ENCODE data around the gene CARD9. TPM values are rescaled to one million over a fixed set of nuclear protein-coding genes. Genes with fewer than 3 reads are reported as not detected.

The CARD9 gene, protein sequence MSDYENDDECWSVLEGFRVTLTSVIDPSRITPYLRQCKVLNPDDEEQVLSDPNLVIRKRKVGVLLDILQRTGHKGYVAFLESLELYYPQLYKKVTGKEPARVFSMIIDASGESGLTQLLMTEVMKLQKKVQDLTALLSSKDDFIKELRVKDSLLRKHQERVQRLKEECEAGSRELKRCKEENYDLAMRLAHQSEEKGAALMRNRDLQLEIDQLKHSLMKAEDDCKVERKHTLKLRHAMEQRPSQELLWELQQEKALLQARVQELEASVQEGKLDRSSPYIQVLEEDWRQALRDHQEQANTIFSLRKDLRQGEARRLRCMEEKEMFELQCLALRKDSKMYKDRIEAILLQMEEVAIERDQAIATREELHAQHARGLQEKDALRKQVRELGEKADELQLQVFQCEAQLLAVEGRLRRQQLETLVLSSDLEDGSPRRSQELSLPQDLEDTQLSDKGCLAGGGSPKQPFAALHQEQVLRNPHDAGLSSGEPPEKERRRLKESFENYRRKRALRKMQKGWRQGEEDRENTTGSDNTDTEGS
- 1.3 and 2.9 TPM in 2 replicates for total RNA-seq (2014; rRNA removed; shearing (Covaris generic); ENCODE audit: low replicate concordance)

- no peaks in the 10 kb centered on the region for H3K9me3 ChIP-seq (ENCODE audit: low read length)
- H3K27ac ChIP-seq (ENCODE audit: low read length): peak within 1 kb of the TSS; percentile 57; the same call in 1 of the 2 replicates
- H3K9me2 ChIP-seq (replicated peaks; ENCODE audit: insufficient read depth, low read length): no peaks in the 10 kb centered on the region
- H3K79me2 ChIP-seq (ENCODE audit: low read length): no peaks in the 10 kb centered on the region
- H2AFZ ChIP-seq (ENCODE audit: low read length): no peak within 1 kb of the TSS
- no peaks in the 10 kb centered on the region for H3K36me3 ChIP-seq (ENCODE audit: insufficient read depth, low read length)
- H3K4me2 ChIP-seq (ENCODE audit: low read depth, low read length, poor library complexity, severe bottlenecking): no peak within 1 kb of the TSS
- DNase-seq: no peak
- H3K9ac ChIP-seq (ENCODE audit: low read length): no peak within 1 kb of the TSS; the same call in 1 of the 2 replicates
- H3K4me3 ChIP-seq (ENCODE audit: low read length): no peak within 1 kb of the TSS
- no peaks in the 10 kb centered on the region for H3K27me3 ChIP-seq (ENCODE audit: low read length)
- peaks cover 10% of the 10 kb centered on the region for H3K4me1 ChIP-seq (ENCODE audit: low read length)
- no peaks in the 10 kb centered on the region for H4K20me1 ChIP-seq (ENCODE audit: insufficient read depth, low read depth, low read length)
Measured at GRCh38 chr9:136373300-136374182, at the start of gene CARD9. Gene CARD9, minus strand, starts transcription at chr9:136373669. Its CDS starts 1,591 bp downstream, at chr9:136372078.

GRCh38 chr9:136422876-136423275, 49.4 kb upstream of the CARD9 start:
- no peak overlapping the region for H3K4me3 ChIP-seq (ENCODE audit: low read length)
- H3K36me3 ChIP-seq (ENCODE audit: insufficient read depth, low read length): no peaks in the 10 kb centered on the region
- no peaks in the 10 kb centered on the region for H3K9me2 ChIP-seq (replicated peaks; ENCODE audit: insufficient read depth, low read length)
- H4K20me1 ChIP-seq (ENCODE audit: insufficient read depth, low read depth, low read length): no peaks in the 10 kb centered on the region
- H3K9me3 ChIP-seq (ENCODE audit: low read length): no peaks in the 10 kb centered on the region
- no peak overlapping the region for H2AFZ ChIP-seq (ENCODE audit: low read length)
- H3K4me1 ChIP-seq (ENCODE audit: low read length): no peaks in the 10 kb centered on the region
- DNase-seq: no peak
- no peak overlapping the region for H3K9ac ChIP-seq (ENCODE audit: low read length)
- no peaks in the 10 kb centered on the region for H3K27me3 ChIP-seq (ENCODE audit: low read length)
- H3K27ac ChIP-seq (ENCODE audit: low read length): no peak overlapping the region
- H3K4me2 ChIP-seq (ENCODE audit: low read depth, low read length, poor library complexity, severe bottlenecking): no peak overlapping the region
- no peaks in the 10 kb centered on the region for H3K79me2 ChIP-seq (ENCODE audit: low read length)

GRCh38 chr9:136421791-136422190, 48.3 kb upstream of the CARD9 start:
- no peak overlapping the region for H3K27ac ChIP-seq (ENCODE audit: low read length)
- DNase-seq: no peak
- H4K20me1 ChIP-seq (ENCODE audit: insufficient read depth, low read depth, low read length): no peaks in the 10 kb centered on the region
- no peak overlapping the region for H3K9ac ChIP-seq (ENCODE audit: low read length)
- H3K36me3 ChIP-seq (ENCODE audit: insufficient read depth, low read length): 0 out of 2 replicates have a peak, but pooled peaks cover 2% of the 10 kb centered on the region
- H3K9me2 ChIP-seq (replicated peaks; ENCODE audit: insufficient read depth, low read length): no peaks in the 10 kb centered on the region
- no peaks in the 10 kb centered on the region for H3K9me3 ChIP-seq (ENCODE audit: low read length)
- no peak overlapping the region for H3K4me3 ChIP-seq (ENCODE audit: low read length)
- no peaks in the 10 kb centered on the region for H3K79me2 ChIP-seq (ENCODE audit: low read length)
- no peak overlapping the region for H2AFZ ChIP-seq (ENCODE audit: low read length)
- H3K4me2 ChIP-seq (ENCODE audit: low read depth, low read length, poor library complexity, severe bottlenecking): no peak overlapping the region
- no peaks in the 10 kb centered on the region for H3K27me3 ChIP-seq (ENCODE audit: low read length)
- H3K4me1 ChIP-seq (ENCODE audit: low read length): no peaks in the 10 kb centered on the region

DNA sequence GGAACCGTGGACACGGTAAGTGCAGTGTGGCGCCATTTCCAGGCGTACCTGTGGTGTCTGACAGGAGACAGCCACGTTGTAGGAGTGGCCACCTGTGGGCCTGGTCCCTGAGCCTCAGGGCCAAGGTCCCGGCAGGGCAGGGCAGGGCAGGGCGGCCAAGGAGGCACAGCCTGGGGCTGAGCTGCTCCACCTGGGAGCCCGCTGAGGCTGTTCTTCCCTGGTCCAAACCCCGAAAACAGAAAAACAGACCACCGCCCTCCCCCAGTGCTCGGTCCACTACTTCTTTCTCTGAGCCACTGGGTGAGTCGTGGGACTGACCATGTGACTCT, 45.6 kb upstream of the CARD9 start:
- Histone ChIP-seq H3K9me3 (ENCODE audit: low read length) (no peaks in the 10 kb centered on the region), H3K9me2 (replicated peaks; ENCODE audit: insufficient read depth, low read length) (no peaks in the 10 kb centered on the region), H3K27me3 (ENCODE audit: low read length) (no peaks in the 10 kb centered on the region), H3K79me2 (ENCODE audit: low read length) (no peaks in the 10 kb centered on the region), H4K20me1 (ENCODE audit: insufficient read depth, low read depth, low read length) (no peaks in the 10 kb centered on the region), H3K36me3 (ENCODE audit: insufficient read depth, low read length) (peaks cover 5% of the 10 kb centered on the region; the same call in 1 of the 2 replicates), H3K4me2 (ENCODE audit: low read depth, low read length, poor library complexity, severe bottlenecking) (no peak overlapping the region), H3K9ac (ENCODE audit: low read length) (no peak overlapping the region), H3K4me3 (ENCODE audit: low read length) (no peak overlapping the region), H3K27ac (ENCODE audit: low read length) (no peak overlapping the region), H2AFZ (ENCODE audit: low read length) (no peak overlapping the region), H3K4me1 (ENCODE audit: low read length) (no peaks in the 10 kb centered on the region)
- DNase-seq: no peak

DNA sequence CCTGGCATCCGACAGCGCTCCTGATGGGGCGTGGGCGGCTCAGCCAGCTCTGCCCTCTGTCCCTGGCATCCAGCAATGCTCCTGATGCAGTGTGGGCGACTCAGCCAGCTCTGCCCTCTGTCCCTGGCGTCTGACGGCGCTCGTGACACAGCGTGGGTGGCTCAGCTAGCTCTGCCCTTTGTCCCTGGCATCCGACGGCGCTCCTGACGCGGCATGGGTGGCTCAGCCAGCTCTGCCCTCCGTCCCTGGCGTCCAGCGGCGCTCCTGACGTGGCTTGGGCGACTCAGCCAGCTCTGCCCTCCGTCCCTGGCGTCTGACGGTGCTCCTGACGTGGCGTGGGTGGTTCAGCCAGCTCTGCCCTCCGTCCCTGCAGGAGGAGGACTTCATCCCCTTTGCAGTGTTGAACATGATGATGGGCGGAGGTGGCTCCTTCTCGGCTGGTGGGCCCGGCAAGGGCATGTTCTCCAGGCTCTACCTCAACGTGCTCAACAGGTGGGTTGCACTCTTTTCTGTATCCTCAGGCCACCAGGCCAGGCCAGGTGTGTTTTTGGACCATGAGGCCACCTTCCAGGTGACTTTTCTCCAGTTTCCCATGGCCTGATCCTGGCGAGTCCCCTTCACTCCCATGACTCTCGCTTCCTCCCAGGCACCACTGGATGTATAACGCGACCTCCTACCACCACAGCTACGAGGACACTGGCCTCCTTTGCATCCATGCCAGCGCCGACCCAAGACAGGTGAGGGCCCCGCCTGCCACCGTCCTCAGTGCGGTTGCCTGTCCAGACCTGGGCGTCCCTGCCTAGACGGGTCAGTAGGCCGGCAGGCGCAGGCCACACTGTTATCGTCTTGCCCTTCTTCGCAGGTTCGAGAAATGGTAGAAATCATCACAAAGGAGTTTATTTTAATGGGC, 45.0 kb upstream of the CARD9 start:
- no peaks in the 10 kb centered on the region for H3K27me3 ChIP-seq (ENCODE audit: low read length)
- H3K4me1 ChIP-seq (ENCODE audit: low read length): no peaks in the 10 kb centered on the region
- H2AFZ ChIP-seq (ENCODE audit: low read length): no peak overlapping the region
- no peak for DNase-seq
- H3K36me3 ChIP-seq (ENCODE audit: insufficient read depth, low read length): peaks cover 11% of the 10 kb centered on the region; the same call in 1 of the 2 replicates
- no peak overlapping the region for H3K4me3 ChIP-seq (ENCODE audit: low read length)
- H3K9ac ChIP-seq (ENCODE audit: low read length): no peak overlapping the region
- no peaks in the 10 kb centered on the region for H3K9me3 ChIP-seq (ENCODE audit: low read length)
- no peaks in the 10 kb centered on the region for H3K9me2 ChIP-seq (replicated peaks; ENCODE audit: insufficient read depth, low read length)
- no peak overlapping the region for H3K4me2 ChIP-seq (ENCODE audit: low read depth, low read length, poor library complexity, severe bottlenecking)
- H3K27ac ChIP-seq (ENCODE audit: low read length): no peak overlapping the region
- peaks cover 6% of the 10 kb centered on the region; the same call in 1 of the 2 replicates for H3K79me2 ChIP-seq (ENCODE audit: low read length)
- no peaks in the 10 kb centered on the region for H4K20me1 ChIP-seq (ENCODE audit: insufficient read depth, low read depth, low read length)

DNA sequence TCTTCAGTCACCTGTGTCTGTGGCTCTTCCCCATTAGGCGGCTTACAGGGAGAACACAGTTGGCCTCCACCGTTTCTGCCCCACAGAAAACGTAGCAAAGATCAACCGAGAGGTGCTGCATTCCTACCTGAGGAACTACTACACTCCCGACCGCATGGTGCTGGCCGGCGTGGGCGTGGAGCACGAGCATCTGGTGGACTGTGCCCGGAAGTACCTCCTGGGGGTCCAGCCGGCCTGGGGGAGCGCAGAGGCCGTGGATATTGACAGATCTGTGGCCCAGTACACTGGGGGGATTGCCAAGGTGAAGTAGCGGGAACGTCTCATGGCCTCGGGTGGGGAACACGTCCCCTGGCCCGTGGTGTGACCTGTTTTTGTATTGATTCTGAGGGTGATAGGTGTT, 43.4 kb upstream of the CARD9 start:
- Histone ChIP-seq H3K27ac (ENCODE audit: low read length) (no peak overlapping the region), H3K9ac (ENCODE audit: low read length) (no peak overlapping the region), H3K27me3 (ENCODE audit: low read length) (no peaks in the 10 kb centered on the region), H3K4me1 (ENCODE audit: low read length) (peaks cover 4% of the 10 kb centered on the region), H3K9me3 (ENCODE audit: low read length) (no peaks in the 10 kb centered on the region), H3K4me3 (ENCODE audit: low read length) (no peak overlapping the region), H3K4me2 (ENCODE audit: low read depth, low read length, poor library complexity, severe bottlenecking) (no peak overlapping the region), H2AFZ (ENCODE audit: low read length) (no peak overlapping the region), H3K9me2 (replicated peaks; ENCODE audit: insufficient read depth, low read length) (no peaks in the 10 kb centered on the region), H3K36me3 (ENCODE audit: insufficient read depth, low read length) (peaks cover 22% of the 10 kb centered on the region; the same call in 1 of the 2 replicates), H4K20me1 (ENCODE audit: insufficient read depth, low read depth, low read length) (peaks cover 5% of the 10 kb centered on the region; the same call in 1 of the 2 replicates), H3K79me2 (ENCODE audit: low read length) (peaks cover 21% of the 10 kb centered on the region)
- DNase-seq: no peak

DNA sequence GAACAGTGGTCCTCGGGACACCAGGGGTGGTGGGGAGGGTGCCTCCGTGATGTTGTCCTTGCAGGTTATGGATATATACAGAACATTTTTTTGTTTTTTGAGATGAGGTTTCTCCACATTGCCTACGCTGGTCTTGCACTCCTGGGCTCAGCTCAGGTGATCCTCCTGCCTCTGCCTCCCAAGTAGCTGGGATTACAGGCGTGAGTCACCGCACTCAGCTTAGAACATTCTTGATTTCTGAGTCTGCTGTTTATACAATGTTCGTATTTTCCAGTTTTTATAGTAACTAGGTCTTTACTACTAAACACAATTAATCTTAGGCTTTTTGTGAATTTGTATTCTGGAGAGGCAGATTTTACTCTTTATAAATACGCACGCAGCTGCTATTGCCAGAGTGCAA, 43.0 kb upstream of the CARD9 start:
- Histone ChIP-seq H4K20me1 (ENCODE audit: insufficient read depth, low read depth, low read length) (peaks cover 9% of the 10 kb centered on the region; the same call in 1 of the 2 replicates), H3K79me2 (ENCODE audit: low read length) (peaks cover 26% of the 10 kb centered on the region), H3K4me3 (ENCODE audit: low read length) (no peak overlapping the region), H3K9ac (ENCODE audit: low read length) (no peak overlapping the region), H3K4me1 (ENCODE audit: low read length) (peaks cover 9% of the 10 kb centered on the region), H3K9me3 (ENCODE audit: low read length) (no peaks in the 10 kb centered on the region), H3K4me2 (ENCODE audit: low read depth, low read length, poor library complexity, severe bottlenecking) (no peak overlapping the region), H3K9me2 (replicated peaks; ENCODE audit: insufficient read depth, low read length) (no peaks in the 10 kb centered on the region), H2AFZ (ENCODE audit: low read length) (no peak overlapping the region), H3K27me3 (ENCODE audit: low read length) (no peaks in the 10 kb centered on the region), H3K27ac (ENCODE audit: low read length) (no peak overlapping the region), H3K36me3 (ENCODE audit: insufficient read depth, low read length) (peaks cover 24% of the 10 kb centered on the region; the same call in 1 of the 2 replicates)
- no peak for DNase-seq
